T1000 (cell line): ENCODE measurements around the gene SLC2A11.
A peak's percentile ranks its signal among the peaks of the same experiment; 100 is the strongest.
"Not testable (repeated sequence)": the region's sequence is repeated elsewhere in the genome, so short reads cannot be mapped to it uniquely, and the experiment has no call there.

Experiments used
- DNase-seq: peaks from one replicate; lab custom pipeline; 2025; ENCODE audit warnings: mixed read lengths; lab: John Stamatoyannopoulos, UW

SLC2A11 gene

DNA sequence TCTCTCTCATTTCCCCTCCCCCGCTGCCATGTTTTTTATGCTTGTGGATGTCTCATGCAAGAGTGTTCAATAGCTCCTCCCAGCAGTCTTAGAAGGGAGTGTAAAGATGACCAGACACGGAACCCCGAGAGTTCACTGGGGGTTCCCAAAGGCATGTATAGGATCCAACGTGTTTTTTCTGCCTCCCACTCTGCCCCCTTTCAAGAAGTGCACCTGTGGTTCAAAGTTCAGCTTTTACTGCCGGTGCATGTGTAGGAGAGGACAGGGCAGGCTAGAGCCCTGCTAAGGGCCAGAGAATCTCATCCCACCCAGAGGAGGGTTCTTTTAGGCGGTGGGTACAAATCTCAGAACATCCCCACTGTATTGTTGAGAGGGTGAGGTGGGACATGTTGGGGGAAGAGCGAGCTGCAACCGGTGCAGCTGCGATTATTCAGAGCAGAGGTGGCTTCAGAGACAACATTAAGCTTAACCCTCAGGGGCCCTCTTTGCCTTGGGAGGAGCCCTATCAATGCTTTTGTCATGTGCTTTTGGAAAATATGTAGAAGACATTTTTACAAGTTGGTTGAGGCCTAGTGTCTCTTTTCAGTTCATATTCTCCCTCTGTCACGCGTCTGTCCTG is 51.0 kb downstream of the SLC2A11 start:
- DNase-seq, result no peak

- no peak for DNase-seq
Observed at GRCh38 chr22:23909296-23909898, 51.7 kb downstream of the SLC2A11 start.

- no peak for DNase-seq
Observed at GRCh38 chr22:23910496-23911190, 53.0 kb downstream of the SLC2A11 start.

GRCh38 chr22:23911318-23911980 is 53.8 kb downstream of the SLC2A11 start:
- DNase-seq, result no peak

DNA sequence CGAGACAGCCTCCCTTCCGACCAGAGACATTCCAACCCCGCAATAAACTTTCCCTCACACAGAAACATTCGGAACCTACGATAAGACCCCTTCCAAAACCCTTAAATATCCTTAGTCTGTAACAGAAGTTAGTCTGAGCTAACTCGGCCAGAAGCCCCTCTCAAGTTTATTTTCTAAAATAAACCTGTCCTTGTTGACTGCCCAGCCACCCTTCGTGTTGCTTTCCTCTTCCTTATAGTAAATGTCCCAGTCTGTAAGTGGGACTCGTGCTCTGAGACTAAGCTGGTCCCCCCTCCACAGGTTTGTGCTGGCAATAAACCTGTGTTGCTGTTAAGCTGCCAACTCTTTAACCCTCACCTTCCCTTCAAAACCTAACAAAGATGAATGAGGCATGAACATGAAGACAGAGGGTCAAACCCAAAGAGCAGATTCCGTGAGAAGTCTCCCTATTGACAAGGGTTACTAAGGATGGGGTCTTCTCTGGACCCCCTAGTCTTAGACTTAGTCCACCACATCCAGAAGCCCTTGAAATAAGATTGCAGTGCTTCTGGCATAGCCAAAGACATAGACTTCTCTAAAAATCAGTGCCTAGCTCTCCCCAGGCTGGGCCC is 54.7 kb downstream of the SLC2A11 start:
- no peak for DNase-seq

GRCh38 chr22:23913306-23913660 is 55.6 kb downstream of the SLC2A11 start:
- DNase-seq, result no peak

DNA sequence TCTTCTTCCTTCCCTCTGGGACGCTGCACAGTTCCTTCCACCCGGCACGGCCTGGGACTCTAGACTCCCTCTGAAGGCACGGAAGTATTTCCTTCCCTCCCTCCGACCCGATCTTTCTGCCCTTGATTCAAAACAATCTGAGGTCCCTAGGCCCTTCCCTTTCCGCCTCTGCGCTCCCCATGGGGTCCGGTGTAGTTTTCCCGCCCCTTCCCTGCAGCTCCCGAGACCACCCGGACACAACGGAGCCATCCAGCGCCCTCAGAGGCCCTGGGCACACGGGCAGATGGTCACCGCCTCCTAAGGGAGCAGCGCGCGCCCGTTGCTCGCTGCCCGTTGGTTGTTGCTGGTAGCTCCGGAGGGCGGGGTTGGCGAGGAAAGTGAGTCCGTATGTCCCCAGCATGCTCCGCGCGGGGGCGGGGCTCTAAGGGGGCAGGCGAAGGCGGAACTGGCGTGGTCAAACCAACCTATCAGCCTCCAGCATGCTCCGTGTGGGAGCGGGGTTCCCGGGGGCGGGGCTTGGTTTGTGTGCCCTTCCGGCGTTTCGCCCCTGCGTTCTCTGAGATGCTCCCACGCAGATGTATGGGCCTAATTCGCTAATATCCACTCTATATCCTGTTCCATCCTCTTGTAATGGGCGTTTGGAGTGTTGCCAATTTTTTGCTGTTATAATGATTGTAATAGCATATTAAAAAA is 56.1 kb downstream of the SLC2A11 start:
- DNase-seq, result peak; percentile 97

GRCh38 chr22:23915290-23915689 is 57.6 kb downstream of the SLC2A11 start:
- DNase-seq, result no peak

DNA sequence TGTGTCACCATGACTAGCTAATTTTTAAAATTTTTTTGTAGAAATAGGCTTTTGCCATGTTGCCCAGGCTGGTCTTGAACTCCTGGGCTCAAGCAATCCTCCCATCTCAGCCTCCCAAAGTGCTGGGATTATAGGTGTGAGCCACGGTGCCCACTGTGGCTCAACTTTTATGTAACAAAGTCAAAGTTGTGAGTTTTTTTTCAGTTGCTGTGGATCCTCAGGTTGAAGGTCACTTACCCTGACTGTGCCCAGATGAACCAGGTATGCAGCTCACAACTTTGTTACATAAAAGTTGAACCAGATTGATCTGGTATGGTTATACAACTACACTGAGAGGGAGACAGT is 62.6 kb downstream of the SLC2A11 start:
- DNase-seq, result not testable (repeated sequence)

DNA sequence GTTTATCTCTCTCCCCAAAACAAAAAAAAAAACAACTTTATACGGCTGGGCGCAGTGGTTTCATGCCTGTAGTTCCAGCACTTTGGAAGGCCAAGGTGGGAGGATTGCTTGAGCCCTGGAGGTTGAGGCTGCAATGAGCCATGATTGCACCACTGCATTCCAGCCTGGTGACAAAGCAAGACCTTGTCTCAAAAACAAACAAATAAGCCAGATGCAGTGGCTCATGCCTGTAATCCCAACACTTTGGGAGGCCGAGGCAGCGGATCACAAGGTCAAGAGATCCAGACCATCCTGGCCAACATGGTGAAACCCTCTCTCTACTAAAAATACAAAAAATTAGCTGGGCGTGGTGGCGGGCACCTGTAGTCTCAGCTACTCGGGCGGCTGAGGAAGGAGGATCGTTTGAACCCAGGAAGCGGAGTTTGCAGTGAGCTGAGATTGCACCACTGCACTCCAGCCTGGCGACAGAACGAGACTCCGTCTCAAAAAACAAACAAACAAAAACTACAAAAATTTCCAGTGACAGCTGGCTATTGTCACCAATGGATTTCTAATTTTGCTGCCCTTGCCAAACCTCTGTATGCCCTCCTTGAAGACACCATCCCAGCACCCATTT is 64.0 kb downstream of the SLC2A11 start:
- DNase-seq, result not testable (repeated sequence)

DNA sequence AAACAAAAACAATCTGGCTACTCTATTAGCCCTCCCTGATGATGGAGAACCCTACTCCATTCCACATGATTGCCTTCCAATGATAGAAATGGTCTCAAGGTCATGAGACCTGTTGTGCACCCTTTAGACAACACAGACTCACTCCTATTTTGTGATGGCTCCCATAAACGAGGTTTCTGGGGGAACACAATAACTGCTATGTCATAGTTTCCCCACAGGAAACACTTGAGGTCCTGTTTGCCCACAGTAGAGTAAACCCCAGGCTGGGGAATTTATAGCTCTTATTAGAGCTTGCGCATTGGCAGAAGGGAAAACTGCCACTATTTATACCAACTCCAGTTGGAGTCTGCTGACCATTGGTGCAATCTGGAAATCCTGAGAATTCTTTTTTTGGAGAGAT is 65.2 kb downstream of the SLC2A11 start:
- DNase-seq, result no peak

GRCh38 chr22:23925020-23925606 is 67.4 kb downstream of the SLC2A11 start:
- DNase-seq, result no peak

GRCh38 chr22:23926561-23926960 is 68.9 kb downstream of the SLC2A11 start:
- DNase-seq, result no peak
